NCI-H1417 (cell line): ENCODE data around the gene MYO1D.

Experiments
- DNase-seq, 3 experiments: peaks; one replicate each; lab custom pipeline; 2025; lab: John Stamatoyannopoulos, UW

The MYO1D gene

GRCh38 chr17:32855620-32856019 is 21.3 kb downstream of the MYO1D start:
- DNase-seq = no peak

GRCh38 chr17:32854832-32855389 is 22.0 kb downstream of the MYO1D start:
- DNase-seq = no peak

GRCh38 chr17:32854207-32854606 is 22.7 kb downstream of the MYO1D start:
- DNase-seq = no peak

- DNase-seq = no peak
These were observed 24.1 kb downstream of the MYO1D start for GRCh38 chr17:32852811-32853210.

GRCh38 chr17:32849879-32850278 is 27.0 kb downstream of the MYO1D start:
- no peak for DNase-seq

- no peak for DNase-seq
These were observed 28.9 kb downstream of the MYO1D start for GRCh38 chr17:32847977-32848376.

GRCh38 chr17:32846143-32846542 is 30.8 kb downstream of the MYO1D start:
- no peak for DNase-seq

- DNase-seq = no peak
These were observed 36.7 kb downstream of the MYO1D start for GRCh38 chr17:32840241-32840640.

- no peak for DNase-seq
These were observed 40.4 kb downstream of the MYO1D start for GRCh38 chr17:32836527-32836926.

GRCh38 chr17:32835291-32835761 is 41.6 kb downstream of the MYO1D start:
- no peak for DNase-seq

- DNase-seq = no peak
These were observed 42.8 kb downstream of the MYO1D start for GRCh38 chr17:32834104-32834503.

- DNase-seq = no peak
These were observed 43.4 kb downstream of the MYO1D start for GRCh38 chr17:32833526-32833925.

GRCh38 chr17:32833076-32833475 is 43.8 kb downstream of the MYO1D start:
- peak in 1 of 3 experiments; percentile 12 for DNase-seq

GRCh38 chr17:32831627-32832243 is 45.2 kb downstream of the MYO1D start:
- peak in 1 of 3 experiments; percentile 20 for DNase-seq

- no peak for DNase-seq
These were observed 45.7 kb downstream of the MYO1D start for GRCh38 chr17:32831223-32831622.

GRCh38 chr17:32828822-32829221 is 48.1 kb downstream of the MYO1D start:
- peak in 1 of 3 experiments; percentile 24 for DNase-seq

GRCh38 chr17:32827227-32827626 is 49.7 kb downstream of the MYO1D start:
- no peak for DNase-seq

- no peak for DNase-seq
These were observed 50.8 kb downstream of the MYO1D start for GRCh38 chr17:32826076-32826475.

- DNase-seq = no peak
These were observed 52.6 kb downstream of the MYO1D start for GRCh38 chr17:32824334-32824733.

- peak in 2 of 3 experiments; percentile 28 to 43 for DNase-seq
These were observed 53.9 kb downstream of the MYO1D start for GRCh38 chr17:32822996-32823395.

- peak in 2 of 3 experiments; percentile 51 to 58 for DNase-seq
These were observed 54.7 kb downstream of the MYO1D start for GRCh38 chr17:32821987-32822934.

GRCh38 chr17:32820440-32820839 is 56.5 kb downstream of the MYO1D start:
- no peak for DNase-seq

GRCh38 chr17:32819787-32820186 is 57.1 kb downstream of the MYO1D start:
- no peak for DNase-seq
